HEK293 (cell line): ENCODE measurements around the gene PLPPR1.

Experiments used
- CTCF ChIA-PET: fragments of 350-600 bp; formaldehyde crosslinking; extraction: SDS; loops from one replicate; lab custom pipeline; 2021; ENCODE audit warnings: antibody characterized with exemption; lab: Yijun Ruan, JAX
- POLR2A ChIA-PET: fragments of 300-600 bp; formaldehyde crosslinking; extraction: SDS; loops from one replicate; lab custom pipeline; 2020; ENCODE audit warnings: antibody characterized with exemption, inconsistent platforms; lab: Yijun Ruan, JAX
- H3K27ac ChIP-seq: fragments of 200-500 bp; sonication (Bioruptor generic); 2 replicates; pipeline ENCODE4 v1.5.1; 2014; ENCODE audit warnings: low read depth, low read length, control low read depth, inconsistent platforms; ENCODE audit errors: extremely low read depth
- H3K36me3 ChIP-seq, 2 experiments: fragments of 200-500 bp in 1 of 2; sonication (Bioruptor generic) in 1 of 2; 1 replicate in 1 of 2; 2 replicates in 1 of 2; pipeline ENCODE4 v1.5.1; 2014 to 2017; ENCODE audit warnings: inconsistent platforms in 2 of 2, low read length in 2 of 2; ENCODE audit not compliant: control insufficient read depth in 2 of 2, insufficient read depth in 1 of 2
- H3K4me1 ChIP-seq: fragments of 200-500 bp; sonication (Bioruptor generic); 2 replicates; pipeline ENCODE4 v1.5.1; 2014; ENCODE audit warnings: mild to moderate bottlenecking, low read length, inconsistent platforms; ENCODE audit not compliant: control insufficient read depth, insufficient read depth
- H3K4me3 ChIP-seq: 2 replicates; pipeline ENCODE4 v1.5.1; 2011; ENCODE audit warnings: low read depth, mild to moderate bottlenecking, control low read depth, low read length, moderate library complexity
- H3K9me3 ChIP-seq: fragments of 200-500 bp; sonication (Bioruptor generic); 2 replicates; pipeline ENCODE4 v1.5.1; 2014; ENCODE audit warnings: low read depth, low read length, inconsistent platforms; ENCODE audit not compliant: control insufficient read depth, insufficient read depth
- BCL11A ChIP-seq: fragments of 450-650 bp; formaldehyde crosslinking; IDR thresholded peaks from 2 replicates; pipeline ENCODE4 v1.5.1; 2016; ENCODE audit warnings: low read depth, missing biosample characterization, missing genetic modification characterization
- HOXC10 ChIP-seq: sonication (generic); formaldehyde crosslinking; IDR thresholded peaks from 2 replicates; pipeline ENCODE4 v1.8.1; 2023; ENCODE audit warnings: mild to moderate bottlenecking, missing genetic modification reagents
- SCRT1 ChIP-seq: fragments of 450-650 bp; formaldehyde crosslinking; IDR thresholded peaks from 2 replicates; pipeline ENCODE4 v1.5.1; 2016; ENCODE audit warnings: missing biosample characterization, missing genetic modification characterization, borderline replicate concordance
- SP2 ChIP-seq: fragments of 450-650 bp; formaldehyde crosslinking; IDR thresholded peaks from 2 replicates; pipeline ENCODE4 v1.5.1; 2016; ENCODE audit warnings: missing biosample characterization, missing genetic modification characterization
- ZNF19 ChIP-seq: fragments of 450-650 bp; formaldehyde crosslinking; IDR thresholded peaks from 2 replicates; pipeline ENCODE4; 2016; ENCODE audit warnings: missing biosample characterization, missing genetic modification characterization, low read depth
- ZNF211 ChIP-seq: fragments of 450-650 bp; formaldehyde crosslinking; IDR thresholded peaks from 2 replicates; pipeline ENCODE4 v1.5.1; 2016; ENCODE audit warnings: low read depth, missing biosample characterization, missing genetic modification characterization
- TF ChIP-seq, protein P1 (sequence below): fragments of 450-650 bp; formaldehyde crosslinking; IDR thresholded peaks from 2 replicates; pipeline ENCODE4 v1.5.1; 2017; ENCODE audit warnings: missing biosample characterization, missing genetic modification characterization
- TF ChIP-seq, protein P2 (sequence below): fragments of 450-650 bp; formaldehyde crosslinking; IDR thresholded peaks from 2 replicates; pipeline ENCODE4 v1.5.1; 2016; ENCODE audit warnings: missing biosample characterization, missing genetic modification characterization
- TF ChIP-seq, protein P3 (sequence below): fragments of 450-650 bp; formaldehyde crosslinking; IDR thresholded peaks from 2 replicates; pipeline ENCODE4 v1.5.0; 2017; ENCODE audit warnings: missing biosample characterization, missing genetic modification characterization, borderline replicate concordance
- TF ChIP-seq, protein P4 (sequence below): fragments of 450-650 bp; formaldehyde crosslinking; IDR thresholded peaks from 2 replicates; pipeline ENCODE4 v1.5.1; 2016; ENCODE audit warnings: missing biosample characterization, missing genetic modification characterization, borderline replicate concordance
- TF ChIP-seq, protein P5 (sequence below): fragments of 450-650 bp; formaldehyde crosslinking; IDR thresholded peaks from 2 replicates; pipeline ENCODE4 v1.5.1; 2016; ENCODE audit warnings: missing biosample characterization, missing genetic modification characterization
- TF ChIP-seq, protein P6 (sequence below): fragments of 450-650 bp; formaldehyde crosslinking; IDR thresholded peaks from 2 replicates; pipeline ENCODE4 v1.5.1; 2016; ENCODE audit warnings: missing biosample characterization, missing genetic modification characterization
- TF ChIP-seq, protein P7 (sequence below): fragments of 450-650 bp; formaldehyde crosslinking; IDR thresholded peaks from 2 replicates; pipeline ENCODE4 v1.5.1; 2016; ENCODE audit warnings: missing biosample characterization, missing genetic modification characterization

The PLPPR1 gene

DNA sequence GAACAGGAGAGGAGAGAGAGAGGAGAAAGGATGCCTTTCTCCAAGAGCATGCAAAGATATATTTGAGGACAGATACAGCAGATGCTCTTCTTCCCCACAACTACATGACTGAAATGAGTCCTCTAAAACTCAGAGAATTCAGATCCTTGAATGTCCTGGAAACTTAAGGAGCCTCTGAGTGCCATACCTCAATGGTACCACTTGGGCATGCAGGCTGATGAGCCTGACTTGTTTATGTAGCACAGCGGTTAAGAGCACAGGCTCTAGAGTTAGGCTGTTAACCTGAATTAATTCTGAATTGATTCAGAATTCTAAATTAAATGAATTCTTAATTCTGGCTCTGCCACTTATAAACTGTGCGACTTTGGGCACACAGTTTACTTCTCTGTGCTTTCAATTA is 5.7 kb downstream of the PLPPR1 start (continued):
- TF ChIP-seq, protein P1, sequence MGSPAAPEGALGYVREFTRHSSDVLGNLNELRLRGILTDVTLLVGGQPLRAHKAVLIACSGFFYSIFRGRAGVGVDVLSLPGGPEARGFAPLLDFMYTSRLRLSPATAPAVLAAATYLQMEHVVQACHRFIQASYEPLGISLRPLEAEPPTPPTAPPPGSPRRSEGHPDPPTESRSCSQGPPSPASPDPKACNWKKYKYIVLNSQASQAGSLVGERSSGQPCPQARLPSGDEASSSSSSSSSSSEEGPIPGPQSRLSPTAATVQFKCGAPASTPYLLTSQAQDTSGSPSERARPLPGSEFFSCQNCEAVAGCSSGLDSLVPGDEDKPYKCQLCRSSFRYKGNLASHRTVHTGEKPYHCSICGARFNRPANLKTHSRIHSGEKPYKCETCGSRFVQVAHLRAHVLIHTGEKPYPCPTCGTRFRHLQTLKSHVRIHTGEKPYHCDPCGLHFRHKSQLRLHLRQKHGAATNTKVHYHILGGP (tag by site-specific recombination) = no peak

DNA sequence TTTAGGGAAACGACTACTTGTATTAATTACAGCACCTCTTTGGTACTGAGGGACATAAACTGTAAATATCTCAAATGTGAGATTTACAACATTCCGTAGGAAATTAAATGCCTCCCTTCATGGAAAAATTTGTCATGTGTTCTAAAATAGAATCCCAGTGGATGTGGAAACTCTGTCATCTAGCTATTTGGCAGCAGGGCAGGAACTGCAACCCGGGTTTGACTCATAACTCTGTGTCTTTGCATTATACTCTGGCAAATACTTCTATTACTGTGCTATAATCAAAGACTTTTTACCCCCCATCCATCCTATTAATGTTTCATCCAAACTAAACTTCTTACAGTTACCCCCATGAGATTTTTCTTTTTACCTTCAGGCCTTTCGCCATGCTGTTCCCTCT is 6.6 kb downstream of the PLPPR1 start:
- H3K9me3 ChIP-seq = no peaks in the 10 kb centered on the region
- TF ChIP-seq ZNF211 (tag by site-specific recombination) (no peak), BCL11A (no peak), SCRT1 (no peak)
- TF ChIP-seq, protein P2, sequence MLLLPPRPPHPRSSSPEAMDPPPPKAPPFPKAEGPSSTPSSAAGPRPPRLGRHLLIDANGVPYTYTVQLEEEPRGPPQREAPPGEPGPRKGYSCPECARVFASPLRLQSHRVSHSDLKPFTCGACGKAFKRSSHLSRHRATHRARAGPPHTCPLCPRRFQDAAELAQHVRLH (tag by site-specific recombination) = no peak
- TF ChIP-seq, all 188 proteins: peak for 0
- no peaks in the 10 kb centered on the region for H3K36me3 ChIP-seq
- H3K27ac ChIP-seq = no peak overlapping the region
- no peak overlapping the region for H3K4me3 ChIP-seq
- no peaks in the 10 kb centered on the region for H3K4me1 ChIP-seq
- CTCF ChIA-PET = no interaction called here
- POLR2A ChIA-PET = no interaction called here

DNA sequence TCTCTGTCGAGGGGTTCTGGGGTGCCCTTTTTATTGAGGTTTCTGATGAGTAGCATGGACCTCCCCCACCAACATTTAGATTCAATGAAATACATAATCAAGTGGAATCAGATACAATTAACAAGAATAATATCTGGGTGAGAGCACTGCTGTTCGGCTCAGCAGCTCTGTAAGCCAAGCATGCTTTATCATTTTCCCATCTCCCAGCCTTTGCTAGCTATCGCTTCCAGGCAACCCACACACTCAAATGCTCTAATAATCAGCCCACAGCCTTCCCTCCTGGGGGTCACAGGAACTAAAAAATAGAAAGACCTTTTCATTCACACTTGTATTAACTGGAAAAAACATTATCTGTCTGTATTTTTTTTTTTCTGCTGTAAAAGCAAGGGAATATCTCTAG is 8.9 kb downstream of the PLPPR1 start:
- H3K4me1 ChIP-seq = no peaks in the 10 kb centered on the region
- H3K4me3 ChIP-seq = no peak overlapping the region
- ChIA-PET POLR2A (no interaction called here), CTCF (no interaction called here)
- no peaks in the 10 kb centered on the region for H3K9me3 ChIP-seq
- no peaks in the 10 kb centered on the region for H3K36me3 ChIP-seq
- H3K27ac ChIP-seq = no peak overlapping the region
- TF ChIP-seq, protein P3, sequence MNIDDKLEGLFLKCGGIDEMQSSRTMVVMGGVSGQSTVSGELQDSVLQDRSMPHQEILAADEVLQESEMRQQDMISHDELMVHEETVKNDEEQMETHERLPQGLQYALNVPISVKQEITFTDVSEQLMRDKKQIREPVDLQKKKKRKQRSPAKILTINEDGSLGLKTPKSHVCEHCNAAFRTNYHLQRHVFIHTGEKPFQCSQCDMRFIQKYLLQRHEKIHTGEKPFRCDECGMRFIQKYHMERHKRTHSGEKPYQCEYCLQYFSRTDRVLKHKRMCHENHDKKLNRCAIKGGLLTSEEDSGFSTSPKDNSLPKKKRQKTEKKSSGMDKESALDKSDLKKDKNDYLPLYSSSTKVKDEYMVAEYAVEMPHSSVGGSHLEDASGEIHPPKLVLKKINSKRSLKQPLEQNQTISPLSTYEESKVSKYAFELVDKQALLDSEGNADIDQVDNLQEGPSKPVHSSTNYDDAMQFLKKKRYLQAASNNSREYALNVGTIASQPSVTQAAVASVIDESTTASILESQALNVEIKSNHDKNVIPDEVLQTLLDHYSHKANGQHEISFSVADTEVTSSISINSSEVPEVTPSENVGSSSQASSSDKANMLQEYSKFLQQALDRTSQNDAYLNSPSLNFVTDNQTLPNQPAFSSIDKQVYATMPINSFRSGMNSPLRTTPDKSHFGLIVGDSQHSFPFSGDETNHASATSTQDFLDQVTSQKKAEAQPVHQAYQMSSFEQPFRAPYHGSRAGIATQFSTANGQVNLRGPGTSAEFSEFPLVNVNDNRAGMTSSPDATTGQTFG (tag by site-specific recombination) = no peak
- no peak for TF ChIP-seq SP2 (tag by site-specific recombination)
- TF ChIP-seq, protein P4, sequence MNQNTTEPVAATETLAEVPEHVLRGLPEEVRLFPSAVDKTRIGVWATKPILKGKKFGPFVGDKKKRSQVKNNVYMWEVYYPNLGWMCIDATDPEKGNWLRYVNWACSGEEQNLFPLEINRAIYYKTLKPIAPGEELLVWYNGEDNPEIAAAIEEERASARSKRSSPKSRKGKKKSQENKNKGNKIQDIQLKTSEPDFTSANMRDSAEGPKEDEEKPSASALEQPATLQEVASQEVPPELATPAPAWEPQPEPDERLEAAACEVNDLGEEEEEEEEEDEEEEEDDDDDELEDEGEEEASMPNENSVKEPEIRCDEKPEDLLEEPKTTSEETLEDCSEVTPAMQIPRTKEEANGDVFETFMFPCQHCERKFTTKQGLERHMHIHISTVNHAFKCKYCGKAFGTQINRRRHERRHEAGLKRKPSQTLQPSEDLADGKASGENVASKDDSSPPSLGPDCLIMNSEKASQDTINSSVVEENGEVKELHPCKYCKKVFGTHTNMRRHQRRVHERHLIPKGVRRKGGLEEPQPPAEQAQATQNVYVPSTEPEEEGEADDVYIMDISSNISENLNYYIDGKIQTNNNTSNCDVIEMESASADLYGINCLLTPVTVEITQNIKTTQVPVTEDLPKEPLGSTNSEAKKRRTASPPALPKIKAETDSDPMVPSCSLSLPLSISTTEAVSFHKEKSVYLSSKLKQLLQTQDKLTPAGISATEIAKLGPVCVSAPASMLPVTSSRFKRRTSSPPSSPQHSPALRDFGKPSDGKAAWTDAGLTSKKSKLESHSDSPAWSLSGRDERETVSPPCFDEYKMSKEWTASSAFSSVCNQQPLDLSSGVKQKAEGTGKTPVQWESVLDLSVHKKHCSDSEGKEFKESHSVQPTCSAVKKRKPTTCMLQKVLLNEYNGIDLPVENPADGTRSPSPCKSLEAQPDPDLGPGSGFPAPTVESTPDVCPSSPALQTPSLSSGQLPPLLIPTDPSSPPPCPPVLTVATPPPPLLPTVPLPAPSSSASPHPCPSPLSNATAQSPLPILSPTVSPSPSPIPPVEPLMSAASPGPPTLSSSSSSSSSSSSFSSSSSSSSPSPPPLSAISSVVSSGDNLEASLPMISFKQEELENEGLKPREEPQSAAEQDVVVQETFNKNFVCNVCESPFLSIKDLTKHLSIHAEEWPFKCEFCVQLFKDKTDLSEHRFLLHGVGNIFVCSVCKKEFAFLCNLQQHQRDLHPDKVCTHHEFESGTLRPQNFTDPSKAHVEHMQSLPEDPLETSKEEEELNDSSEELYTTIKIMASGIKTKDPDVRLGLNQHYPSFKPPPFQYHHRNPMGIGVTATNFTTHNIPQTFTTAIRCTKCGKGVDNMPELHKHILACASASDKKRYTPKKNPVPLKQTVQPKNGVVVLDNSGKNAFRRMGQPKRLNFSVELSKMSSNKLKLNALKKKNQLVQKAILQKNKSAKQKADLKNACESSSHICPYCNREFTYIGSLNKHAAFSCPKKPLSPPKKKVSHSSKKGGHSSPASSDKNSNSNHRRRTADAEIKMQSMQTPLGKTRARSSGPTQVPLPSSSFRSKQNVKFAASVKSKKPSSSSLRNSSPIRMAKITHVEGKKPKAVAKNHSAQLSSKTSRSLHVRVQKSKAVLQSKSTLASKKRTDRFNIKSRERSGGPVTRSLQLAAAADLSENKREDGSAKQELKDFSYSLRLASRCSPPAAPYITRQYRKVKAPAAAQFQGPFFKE (tag by site-specific recombination) = no peak
- TF ChIP-seq, protein P5, sequence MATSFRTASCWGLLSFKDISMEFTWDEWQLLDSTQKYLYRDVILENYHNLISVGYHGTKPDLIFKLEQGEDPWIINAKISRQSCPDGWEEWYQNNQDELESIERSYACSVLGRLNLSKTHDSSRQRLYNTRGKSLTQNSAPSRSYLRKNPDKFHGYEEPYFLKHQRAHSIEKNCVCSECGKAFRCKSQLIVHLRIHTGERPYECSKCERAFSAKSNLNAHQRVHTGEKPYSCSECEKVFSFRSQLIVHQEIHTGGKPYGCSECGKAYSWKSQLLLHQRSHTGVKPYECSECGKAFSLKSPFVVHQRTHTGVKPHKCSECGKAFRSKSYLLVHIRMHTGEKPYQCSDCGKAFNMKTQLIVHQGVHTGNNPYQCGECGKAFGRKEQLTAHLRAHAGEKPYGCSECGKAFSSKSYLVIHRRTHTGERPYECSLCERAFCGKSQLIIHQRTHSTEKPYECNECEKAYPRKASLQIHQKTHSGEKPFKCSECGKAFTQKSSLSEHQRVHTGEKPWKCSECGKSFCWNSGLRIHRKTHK (tag by site-specific recombination) = no peak
- TF ChIP-seq BCL11A = no peak
- TF ChIP-seq, protein P6, sequence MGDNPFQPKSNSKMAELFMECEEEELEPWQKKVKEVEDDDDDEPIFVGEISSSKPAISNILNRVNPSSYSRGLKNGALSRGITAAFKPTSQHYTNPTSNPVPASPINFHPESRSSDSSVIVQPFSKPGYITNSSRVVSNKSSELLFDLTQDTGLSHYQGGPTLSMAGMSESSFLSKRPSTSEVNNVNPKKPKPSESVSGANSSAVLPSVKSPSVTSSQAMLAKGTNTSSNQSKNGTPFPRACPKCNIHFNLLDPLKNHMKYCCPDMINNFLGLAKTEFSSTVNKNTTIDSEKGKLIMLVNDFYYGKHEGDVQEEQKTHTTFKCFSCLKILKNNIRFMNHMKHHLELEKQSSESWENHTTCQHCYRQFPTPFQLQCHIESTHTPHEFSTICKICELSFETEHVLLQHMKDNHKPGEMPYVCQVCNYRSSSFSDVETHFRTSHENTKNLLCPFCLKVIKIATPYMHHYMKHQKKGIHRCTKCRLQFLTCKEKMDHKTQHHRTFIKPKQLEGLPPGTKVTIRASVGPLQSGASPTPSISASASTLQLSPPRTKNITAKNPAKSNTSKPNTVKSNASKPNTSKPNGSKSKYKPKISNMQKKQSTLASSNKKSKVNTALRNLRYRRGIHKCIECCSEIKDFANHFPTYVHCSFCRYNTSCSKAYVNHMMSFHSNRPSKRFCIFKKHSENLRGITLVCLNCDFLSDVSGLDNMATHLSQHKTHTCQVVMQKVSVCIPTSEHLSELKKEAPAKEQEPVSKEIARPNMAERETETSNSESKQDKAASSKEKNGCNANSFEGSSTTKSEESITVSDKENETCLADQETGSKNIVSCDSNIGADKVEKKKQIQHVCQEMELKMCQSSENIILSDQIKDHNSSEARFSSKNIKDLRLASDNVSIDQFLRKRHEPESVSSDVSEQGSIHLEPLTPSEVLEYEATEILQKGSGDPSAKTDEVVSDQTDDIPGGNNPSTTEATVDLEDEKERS (tag by site-specific recombination) = no peak
- TF ChIP-seq ZNF19 (tag by site-specific recombination) = no peak
- TF ChIP-seq, protein P7, sequence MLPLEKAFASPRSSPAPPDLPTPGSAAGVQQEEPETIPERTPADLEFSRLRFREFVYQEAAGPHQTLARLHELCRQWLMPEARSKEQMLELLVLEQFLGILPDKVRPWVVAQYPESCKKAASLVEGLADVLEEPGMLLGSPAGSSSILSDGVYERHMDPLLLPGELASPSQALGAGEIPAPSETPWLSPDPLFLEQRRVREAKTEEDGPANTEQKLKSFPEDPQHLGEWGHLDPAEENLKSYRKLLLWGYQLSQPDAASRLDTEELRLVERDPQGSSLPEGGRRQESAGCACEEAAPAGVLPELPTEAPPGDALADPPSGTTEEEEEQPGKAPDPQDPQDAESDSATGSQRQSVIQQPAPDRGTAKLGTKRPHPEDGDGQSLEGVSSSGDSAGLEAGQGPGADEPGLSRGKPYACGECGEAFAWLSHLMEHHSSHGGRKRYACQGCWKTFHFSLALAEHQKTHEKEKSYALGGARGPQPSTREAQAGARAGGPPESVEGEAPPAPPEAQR = no peak
- TF ChIP-seq HOXC10 (CRISPR knock-in tag) = no peak
